Common myeloid progenitor, CD34-positive (primary cell): ENCODE results near the gene SAMD7.

Experiments used
- CTCF ChIA-PET: fragments of 350-600 bp; sonication (Branson Sonifier 250); formaldehyde crosslinking; loops from one replicate; lab custom pipeline; 2021; ENCODE audit warnings: antibody characterized with exemption; lab: Charles Lee
- POLR2A ChIA-PET: fragments of 350-600 bp; sonication (Branson Sonifier 250); formaldehyde crosslinking; loops from one replicate; lab custom pipeline; 2021; ENCODE audit warnings: antibody characterized with exemption; lab: Charles Lee
- DNase-seq, 3 donors: peaks; one replicate each; pipeline versions ENCODE4 v3.0.0 to v3.0.0-alpha.2; 2013
- H3K27ac ChIP-seq, 2 experiments: 1 replicate in 1 of 2; 2 replicates in 1 of 2; pipeline ENCODE4 v1.7.0; 2013; ENCODE audit warnings: inconsistent platforms in 2 of 2, low read length in 2 of 2, mild to moderate bottlenecking in 2 of 2, low read depth in 1 of 2, moderate library complexity in 1 of 2; ENCODE audit not compliant: severe bottlenecking in 2 of 2, insufficient read depth in 1 of 2, poor library complexity in 1 of 2
- H3K27me3 ChIP-seq, 5 experiments: replicated peaks in 2 of 5; 1 replicate in 3 of 5; 2 replicates in 2 of 5; pipeline versions ENCODE4 v1.6.1 to v1.7.0; 2013; ENCODE audit warnings: low read length in 4 of 5, mild to moderate bottlenecking in 2 of 5, moderate library complexity in 2 of 5, inconsistent platforms in 1 of 5; ENCODE audit not compliant: insufficient read depth in 5 of 5, control insufficient read depth in 4 of 5
- H3K36me3 ChIP-seq, 4 experiments: 1 replicate in 2 of 4; 2 replicates in 2 of 4; pipeline versions ENCODE4 v1.6.1 to v1.7.0; 2013; ENCODE audit warnings: low read length in 3 of 4, control low read depth in 1 of 4, mild to moderate bottlenecking in 1 of 4; ENCODE audit not compliant: control insufficient read depth in 4 of 4, insufficient read depth in 4 of 4
- H3K4me1 ChIP-seq, 4 experiments: 1 replicate in 3 of 4; 2 replicates in 1 of 4; pipeline versions ENCODE4 v1.6.1 to v1.7.1; 2013; ENCODE audit warnings: low read length in 3 of 4, mild to moderate bottlenecking in 3 of 4, control low read depth in 1 of 4, inconsistent platforms in 1 of 4, moderate library complexity in 1 of 4; ENCODE audit not compliant: control insufficient read depth in 4 of 4, insufficient read depth in 4 of 4; ENCODE audit errors: control extremely low read depth in 1 of 4
- H3K4me3 ChIP-seq, 7 experiments: 1 replicate in 4 of 7; 2 replicates in 3 of 7; pipeline versions ENCODE4 v1.5.1 to v1.7.0; 2013; ENCODE audit warnings: mild to moderate bottlenecking in 7 of 7, low read length in 6 of 7, moderate library complexity in 6 of 7, inconsistent platforms in 2 of 7, low read depth in 2 of 7, control low read depth in 1 of 7; ENCODE audit not compliant: insufficient read depth in 4 of 7, control insufficient read depth in 1 of 7; ENCODE audit errors: extremely low read depth in 1 of 7
- H3K9me3 ChIP-seq, 5 experiments: 1 replicate in 4 of 5; 2 replicates in 1 of 5; pipeline versions ENCODE4 v1.6.1 to v1.7.1; 2013; ENCODE audit warnings: low read length in 4 of 5, mild to moderate bottlenecking in 2 of 5, inconsistent platforms in 1 of 5, low read depth in 1 of 5, moderate library complexity in 1 of 5; ENCODE audit not compliant: control insufficient read depth in 4 of 5, insufficient read depth in 2 of 5; ENCODE audit errors: control extremely low read depth in 1 of 5
- WGBS: methylation state at CpG from one replicate; pipeline ENCODE4 v1.1.5; 2013; ENCODE audit not compliant: insufficient coverage; 5-methylcytosine and 5-hydroxymethylcytosine counted together

SAMD7 gene

GRCh38 chr3:169930843-169931242, 19.5 kb downstream of the SAMD7 start:
- Histone ChIP-seq H3K27me3 (no peaks in the 10 kb centered on the region), H3K36me3 (no peaks in the 10 kb centered on the region), H3K27ac (no peak overlapping the region), H3K4me1 (peaks cover 0 to 7% (median 5%) of the 10 kb centered on the region in 4 experiments), H3K4me3 (no peak overlapping the region), H3K9me3 (no peaks in the 10 kb centered on the region)
- no peak for DNase-seq
- WGBS, result no CpG with 5 or more reads among the region's 3 CpGs
- POLR2A ChIA-PET, result no interaction called here
- CTCF ChIA-PET, result interaction anchor here (1.0 to 4.0 kb wide), 5 partner anchors 9 to 36 kb away, joined by 3 to 21 read pairs (median 6); partner anchors contain the start of genes SAMD7 and SEC62

- CTCF ChIA-PET, result interaction anchor here (0.9 to 4.0 kb wide), 6 partner anchors 8 to 46 kb away, joined by 3 to 21 read pairs (median 4); partner anchors contain the start of genes SAMD7 and SEC62
- Histone ChIP-seq H3K9me3 (no peaks in the 10 kb centered on the region), H3K27me3 (no peaks in the 10 kb centered on the region), H3K27ac (no peak overlapping the region), H3K4me3 (no peak overlapping the region), H3K36me3 (no peaks in the 10 kb centered on the region), H3K4me1 (peaks cover 0 to 7% (median 5%) of the 10 kb centered on the region in 4 experiments)
- peak in 1 of 3 donors; percentile 32 for DNase-seq
- WGBS, result 87% methylated on average over 8 of the region's 14 CpGs
- POLR2A ChIA-PET, result no interaction called here
Observed at GRCh38 chr3:169931747-169932520, 20.6 kb downstream of the SAMD7 start.

- POLR2A ChIA-PET, result interaction anchor here (0.7 kb wide), 1 partner anchor 20 kb away, joined by 3 read pairs; no protein-coding TSS in a partner anchor
- DNase-seq, result no peak
- Histone ChIP-seq H3K36me3 (no peaks in the 10 kb centered on the region), H3K27me3 (no peaks in the 10 kb centered on the region), H3K4me3 (no peak overlapping the region), H3K27ac (no peak overlapping the region), H3K9me3 (peaks cover 0 to 3% (median 0%) of the 10 kb centered on the region in 5 experiments), H3K4me1 (peaks cover 0 to 14% (median 2%) of the 10 kb centered on the region in 4 experiments)
- CTCF ChIA-PET, result interaction anchor here (0.6 to 1.2 kb wide), 2 partner anchors 8 to 649 kb away, joined by 4 to 6 read pairs; no protein-coding TSS in a partner anchor
- WGBS, result no CpG with 5 or more reads among the region's 1 CpG
Observed at GRCh38 chr3:169939320-169939719, 27.9 kb downstream of the SAMD7 start.

- WGBS, result 92% methylated on average over 3 of the region's 5 CpGs
- Histone ChIP-seq H3K4me3 (no peak overlapping the region), H3K9me3 (peaks cover 0 to 3% (median 0%) of the 10 kb centered on the region in 5 experiments), H3K36me3 (no peaks in the 10 kb centered on the region), H3K27ac (peak overlapping the region in 1 of 2 experiments; percentile 1), H3K27me3 (no peaks in the 10 kb centered on the region), H3K4me1 (peaks cover 0 to 14% (median 2%) of the 10 kb centered on the region in 4 experiments)
- ChIA-PET CTCF (interaction anchor here (0.6 to 1.2 kb wide), 3 partner anchors 9 to 649 kb away, joined by 3 to 6 read pairs (median 4); no protein-coding TSS in a partner anchor), POLR2A (interaction anchor here (0.7 kb wide), 1 partner anchor 19 kb away, joined by 3 read pairs; no protein-coding TSS in a partner anchor)
- no peak for DNase-seq
Observed at GRCh38 chr3:169939751-169940150, 28.4 kb downstream of the SAMD7 start.

GRCh38 chr3:169940470-169941181, 29.3 kb downstream of the SAMD7 start:
- H3K4me3 ChIP-seq, result no peak overlapping the region
- no peaks in the 10 kb centered on the region for H3K36me3 ChIP-seq
- peaks cover 0 to 3% (median 0%) of the 10 kb centered on the region in 5 experiments for H3K9me3 ChIP-seq
- ChIA-PET POLR2A (no interaction called here), CTCF (interaction anchor here (1.0 to 1.2 kb wide), 2 partner anchors 9 to 12 kb away, joined by 3 to 6 read pairs; no protein-coding TSS in a partner anchor)
- 100% methylated on average over 1 of the region's 6 CpGs for WGBS
- peak; percentile 22 to 72 (median 64) for DNase-seq
- no peak overlapping the region for H3K27ac ChIP-seq
- H3K27me3 ChIP-seq, result no peaks in the 10 kb centered on the region
- peaks cover 2 to 21% (median 5%) of the 10 kb centered on the region in 4 experiments for H3K4me1 ChIP-seq

GRCh38 chr3:169945313-169945712, 33.9 kb downstream of the SAMD7 start:
- DNase-seq, result peak; percentile 92 to 98 (median 96)
- POLR2A ChIA-PET, result no interaction called here
- 0% methylated on average over 7 of the region's 7 CpGs for WGBS

More at GRCh38 chr3:169945313-169945712, 33.9 kb downstream of the SAMD7 start:
- no peaks in the 10 kb centered on the region for H3K27me3 ChIP-seq
- CTCF ChIA-PET, result interaction anchor here (1.5 kb wide), 1 partner anchor 83 kb away, joined by 3 read pairs; no protein-coding TSS in a partner anchor
- H3K4me1 ChIP-seq, result peaks cover 4 to 22% (median 9%) of the 10 kb centered on the region in 4 experiments
- no peaks in the 10 kb centered on the region for H3K36me3 ChIP-seq
- peak overlapping the region in 3 of 7 experiments; percentile 32 to 56 (median 35) for H3K4me3 ChIP-seq
- peak overlapping the region in 1 of 2 experiments; percentile 55 for H3K27ac ChIP-seq
- peaks cover 0 to 3% (median 0%) of the 10 kb centered on the region in 5 experiments for H3K9me3 ChIP-seq
